ENCODE measurements around the gene FBXO8. TPM values are rescaled to one million over a fixed set of nuclear protein-coding genes. Genes with fewer than 3 reads are reported as not detected.

FBXO8 gene, protein sequence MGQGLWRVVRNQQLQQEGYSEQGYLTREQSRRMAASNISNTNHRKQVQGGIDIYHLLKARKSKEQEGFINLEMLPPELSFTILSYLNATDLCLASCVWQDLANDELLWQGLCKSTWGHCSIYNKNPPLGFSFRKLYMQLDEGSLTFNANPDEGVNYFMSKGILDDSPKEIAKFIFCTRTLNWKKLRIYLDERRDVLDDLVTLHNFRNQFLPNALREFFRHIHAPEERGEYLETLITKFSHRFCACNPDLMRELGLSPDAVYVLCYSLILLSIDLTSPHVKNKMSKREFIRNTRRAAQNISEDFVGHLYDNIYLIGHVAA
- 10 to 100 TPM; 12.3 to 15.2 (median 14.8) TPM for total RNA-seq
- 36.6 TPM for total RNA-seq (2013)

DNA sequence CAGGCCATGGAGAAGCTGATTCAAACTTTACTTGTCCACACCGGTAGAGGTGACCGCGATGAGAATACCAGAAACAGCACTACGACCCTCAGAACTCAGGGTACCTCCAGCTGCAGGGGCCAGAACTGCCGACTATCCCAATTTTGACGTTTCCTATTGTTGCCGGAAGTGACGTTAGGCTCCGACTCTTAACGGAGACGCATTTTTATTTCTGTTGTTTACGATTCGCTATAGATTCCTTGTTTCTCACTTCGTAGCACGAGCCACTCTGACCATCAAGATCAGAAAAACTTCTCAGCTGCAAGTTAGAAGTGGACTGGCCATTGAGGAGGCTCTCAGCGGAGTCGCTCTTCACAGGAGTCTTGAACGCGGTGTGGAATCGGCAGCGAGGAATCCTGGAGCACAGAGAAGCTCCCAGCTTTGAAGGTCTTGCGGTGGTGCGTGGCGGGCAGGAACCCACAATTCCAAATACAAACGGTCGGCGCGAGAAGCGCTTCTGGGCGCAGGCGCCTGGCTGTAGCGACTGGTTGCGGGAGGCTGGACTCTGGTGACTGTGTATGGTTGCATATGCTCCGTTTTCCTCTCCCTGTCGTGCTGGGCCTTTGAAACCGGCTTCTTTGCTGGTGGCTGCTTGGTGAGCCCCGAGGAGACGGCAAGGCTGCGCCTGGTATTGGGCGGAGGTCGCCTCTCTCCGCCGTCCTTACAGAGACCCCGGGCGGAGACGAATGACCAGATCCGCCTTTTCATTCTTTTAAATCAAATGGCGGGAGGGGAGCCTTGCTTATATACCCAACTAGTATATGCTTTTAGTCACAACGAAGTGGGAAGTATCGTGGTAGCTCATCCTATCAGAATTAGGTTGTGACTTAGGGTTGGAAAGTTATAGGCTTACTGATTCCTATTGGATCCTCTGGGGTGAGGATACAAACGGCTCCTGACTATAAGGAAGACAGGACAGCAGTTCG lies at the start of gene FBXO8, which contains the start of gene CEP44:
TSS of gene FBXO8 (minus strand) at position 161 of the 965 bp plus-strand sequence. CDS start 20,575 bp downstream, outside the sequence.
TSS of gene CEP44 (plus strand) at position 405 of the 965 bp plus-strand sequence. CDS start 15,211 bp downstream, outside the sequence.
- ATAC-seq = peak; percentile 59 to 76 (median 68)
- Mint-ChIP-seq H3K4me1 (peaks cover 70 to 74% of the 10 kb centered on the region in 2 donors), H3K4me3 (peak within 1 kb of the TSS; percentile 99), H3K9me3 (no peaks in the 10 kb centered on the region), H3K27ac (peak within 1 kb of the TSS; percentile 99), H3K36me3 (no peaks in the 10 kb centered on the region), H3K27me3 (ENCODE audit: low read depth in 2 of 2) (no peaks in the 10 kb centered on the region)
- peak; percentile 66 to 90 for DNase-seq
- WGBS (ENCODE audit: insufficient coverage) = under 1% methylated on average over 52 of the region's 52 CpGs
- intact Hi-C loops (cut with micrococcal nuclease) = loop anchor here (2.0 to 5.0 kb wide), 3 partner anchors 239 to 1914 kb away; partner anchors contain the start of genes HMGB2, HPGD and SPATA4
- TF ChIP-seq, protein P1, sequence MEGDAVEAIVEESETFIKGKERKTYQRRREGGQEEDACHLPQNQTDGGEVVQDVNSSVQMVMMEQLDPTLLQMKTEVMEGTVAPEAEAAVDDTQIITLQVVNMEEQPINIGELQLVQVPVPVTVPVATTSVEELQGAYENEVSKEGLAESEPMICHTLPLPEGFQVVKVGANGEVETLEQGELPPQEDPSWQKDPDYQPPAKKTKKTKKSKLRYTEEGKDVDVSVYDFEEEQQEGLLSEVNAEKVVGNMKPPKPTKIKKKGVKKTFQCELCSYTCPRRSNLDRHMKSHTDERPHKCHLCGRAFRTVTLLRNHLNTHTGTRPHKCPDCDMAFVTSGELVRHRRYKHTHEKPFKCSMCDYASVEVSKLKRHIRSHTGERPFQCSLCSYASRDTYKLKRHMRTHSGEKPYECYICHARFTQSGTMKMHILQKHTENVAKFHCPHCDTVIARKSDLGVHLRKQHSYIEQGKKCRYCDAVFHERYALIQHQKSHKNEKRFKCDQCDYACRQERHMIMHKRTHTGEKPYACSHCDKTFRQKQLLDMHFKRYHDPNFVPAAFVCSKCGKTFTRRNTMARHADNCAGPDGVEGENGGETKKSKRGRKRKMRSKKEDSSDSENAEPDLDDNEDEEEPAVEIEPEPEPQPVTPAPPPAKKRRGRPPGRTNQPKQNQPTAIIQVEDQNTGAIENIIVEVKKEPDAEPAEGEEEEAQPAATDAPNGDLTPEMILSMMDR (IDR thresholded peaks at IDR 0.05) = no peak
- no peaks in the 10 kb centered on the region for H3K27me3 ChIP-seq (ENCODE audit: control insufficient read depth, insufficient read depth, low read length)
- peak within 1 kb of the TSS; percentile 94 for H3K27ac ChIP-seq (ENCODE audit: low read length)
- no peaks in the 10 kb centered on the region for H3K9me3 ChIP-seq (ENCODE audit: control insufficient read depth, insufficient read depth, low read length)
- peak within 1 kb of the TSS; percentile 84 for H3K4me3 ChIP-seq (ENCODE audit: low read length)
- peaks cover 4% of the 10 kb centered on the region for H3K4me1 ChIP-seq (ENCODE audit: control insufficient read depth, insufficient read depth, low read length)
- no peaks in the 10 kb centered on the region for H3K36me3 ChIP-seq (ENCODE audit: control insufficient read depth, insufficient read depth, low read length)

DNA sequence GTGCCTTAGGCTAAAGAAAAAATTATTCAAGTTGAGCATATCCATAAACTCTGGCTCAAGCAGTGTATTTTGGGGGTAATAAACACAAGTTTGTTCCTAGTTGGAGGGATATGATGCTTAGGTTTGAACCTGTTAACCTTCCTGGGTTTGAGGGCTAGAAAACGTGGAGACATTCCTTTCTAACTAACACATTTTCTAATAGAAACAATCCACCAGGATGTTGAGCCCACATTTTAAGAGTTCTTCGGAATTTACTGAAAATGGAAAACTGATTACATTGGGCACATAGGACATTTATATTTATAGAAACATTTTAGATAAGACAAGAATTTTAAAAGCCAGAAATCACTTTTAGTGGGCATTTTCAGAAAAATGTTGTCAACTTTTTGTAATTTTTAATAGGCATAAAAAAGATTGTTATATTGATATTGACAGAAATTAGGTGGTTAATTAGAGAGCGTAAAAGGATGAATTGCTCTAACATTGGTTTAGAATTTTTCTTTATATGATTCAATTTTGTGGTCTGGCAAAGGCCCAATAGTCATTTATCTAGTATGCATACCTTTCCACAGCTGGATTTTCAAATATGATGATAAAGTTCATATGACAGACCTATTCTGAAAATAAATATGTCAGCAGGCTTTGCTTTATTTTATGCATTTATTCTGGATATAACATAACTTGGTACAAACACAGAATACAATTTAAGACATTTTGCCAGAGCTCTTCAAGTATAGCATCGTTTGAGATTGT lies 49.5 kb upstream of the FBXO8 start:
- WGBS (ENCODE audit: insufficient coverage) = 92% methylated on average over 2 of the region's 4 CpGs
- H3K27me3 Mint-ChIP-seq (ENCODE audit: low read depth in 2 of 2) = no peaks in the 10 kb centered on the region
- no peaks in the 10 kb centered on the region for H3K4me1 Mint-ChIP-seq
- no peak for ATAC-seq
- Histone ChIP-seq H3K4me1 (ENCODE audit: control insufficient read depth, insufficient read depth, low read length) (no peaks in the 10 kb centered on the region), H3K9me3 (ENCODE audit: control insufficient read depth, insufficient read depth, low read length) (no peaks in the 10 kb centered on the region), H3K27ac (ENCODE audit: low read length) (no peak overlapping the region), H3K36me3 (ENCODE audit: control insufficient read depth, insufficient read depth, low read length) (no peaks in the 10 kb centered on the region), H3K4me3 (ENCODE audit: low read length) (no peak overlapping the region), H3K27me3 (ENCODE audit: control insufficient read depth, insufficient read depth, low read length) (no peaks in the 10 kb centered on the region)
- H3K36me3 Mint-ChIP-seq = no peaks in the 10 kb centered on the region
- H3K4me3 Mint-ChIP-seq = no peak overlapping the region
- no peak overlapping the region for H3K27ac Mint-ChIP-seq
- H3K9me3 Mint-ChIP-seq = no peaks in the 10 kb centered on the region
- intact Hi-C loops (cut with micrococcal nuclease) = no loop called here
- TF ChIP-seq, protein P1 (IDR thresholded peaks at IDR 0.05) = no peak
- no peak for DNase-seq

DNA sequence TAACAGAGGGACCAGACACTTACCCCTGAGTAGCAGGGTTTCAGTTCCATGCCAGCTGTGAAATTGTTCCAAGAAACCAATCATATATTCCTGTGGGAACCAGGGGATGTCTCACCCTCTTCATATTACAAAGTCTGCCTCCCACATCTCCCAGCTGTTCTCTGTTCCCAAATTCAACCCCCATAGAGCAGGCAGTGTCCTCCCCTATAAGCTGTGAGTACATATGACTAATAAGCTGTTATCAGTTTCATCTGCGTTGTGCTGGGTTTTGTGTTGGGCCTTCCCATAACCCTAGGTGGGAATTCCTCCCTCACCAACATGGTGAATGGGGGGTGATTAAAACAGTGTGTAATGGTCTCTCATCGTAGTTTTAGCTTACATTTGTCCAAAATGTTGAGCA lies 41.3 kb upstream of the FBXO8 start:
- WGBS (ENCODE audit: insufficient coverage) = no CpG with 5 or more reads among the region's 2 CpGs
- no peak overlapping the region for H3K4me3 Mint-ChIP-seq
- H3K36me3 ChIP-seq (ENCODE audit: control insufficient read depth, insufficient read depth, low read length) = peaks cover 3% of the 10 kb centered on the region
- no peaks in the 10 kb centered on the region for H3K36me3 Mint-ChIP-seq
- no peak for DNase-seq
- H3K4me3 ChIP-seq (ENCODE audit: low read length) = no peak overlapping the region
- no peak overlapping the region for H3K27ac ChIP-seq (ENCODE audit: low read length)
- intact Hi-C loops (cut with micrococcal nuclease) = no loop called here
- H3K27me3 ChIP-seq (ENCODE audit: control insufficient read depth, insufficient read depth, low read length) = no peaks in the 10 kb centered on the region
- no peaks in the 10 kb centered on the region for H3K9me3 ChIP-seq (ENCODE audit: control insufficient read depth, insufficient read depth, low read length)
- no peaks in the 10 kb centered on the region for H3K4me1 Mint-ChIP-seq
- H3K27ac Mint-ChIP-seq = no peak overlapping the region
- no peak for ATAC-seq
- H3K27me3 Mint-ChIP-seq (ENCODE audit: low read depth in 2 of 2) = no peaks in the 10 kb centered on the region
- no peaks in the 10 kb centered on the region for H3K9me3 Mint-ChIP-seq
- H3K4me1 ChIP-seq (ENCODE audit: control insufficient read depth, insufficient read depth, low read length) = no peaks in the 10 kb centered on the region
- TF ChIP-seq, protein P1 (IDR thresholded peaks at IDR 0.05) = no peak

Data from natural killer cell (primary cell).